ENCODE measurements around the gene NOTCH1.

DNA sequence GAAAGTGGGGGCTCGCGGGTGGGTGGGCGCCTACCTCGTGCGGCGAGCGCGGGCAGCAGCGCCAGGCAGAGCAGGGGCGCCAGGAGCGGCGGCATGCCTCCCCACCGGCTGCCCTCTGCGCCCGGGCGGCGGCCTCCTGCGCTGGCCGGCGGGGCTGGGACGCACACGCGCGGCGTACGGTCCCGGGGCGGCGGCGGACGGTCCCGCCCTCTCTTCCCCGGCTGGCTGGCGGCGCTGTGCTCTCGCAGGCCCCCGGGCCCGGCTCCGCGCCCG, 220 bp downstream of the NOTCH1 start:
- TF ChIP-seq JUN (IDR thresholded peaks at IDR 0.05; ENCODE audit: low read depth, low read length) (no peak), POLR2A (IDR thresholded peaks at IDR 0.05; ENCODE audit: control extremely low read depth in 1 of 2, low read depth in 2 of 2, low read length in 2 of 2) (no peak), CEBPB (IDR thresholded peaks at IDR 0.05; ENCODE audit: low read depth, low read length) (no peak), POLR2AphosphoS5 (IDR thresholded peaks at IDR 0.05; ENCODE audit: low read depth, low read length) (no peak), EGR1 (IDR thresholded peaks at IDR 0.05; ENCODE audit: borderline replicate concordance, low read depth, low read length) (no peak), JUND (IDR thresholded peaks at IDR 0.05; ENCODE audit: low read length) (no peak), BRCA1 (IDR thresholded peaks at IDR 0.05; ENCODE audit: low read depth, low read length) (no peak), GABPA (IDR thresholded peaks at IDR 0.05; ENCODE audit: borderline replicate concordance, insufficient read depth, low read length) (no peak)
- TF ChIP-seq, protein P1, sequence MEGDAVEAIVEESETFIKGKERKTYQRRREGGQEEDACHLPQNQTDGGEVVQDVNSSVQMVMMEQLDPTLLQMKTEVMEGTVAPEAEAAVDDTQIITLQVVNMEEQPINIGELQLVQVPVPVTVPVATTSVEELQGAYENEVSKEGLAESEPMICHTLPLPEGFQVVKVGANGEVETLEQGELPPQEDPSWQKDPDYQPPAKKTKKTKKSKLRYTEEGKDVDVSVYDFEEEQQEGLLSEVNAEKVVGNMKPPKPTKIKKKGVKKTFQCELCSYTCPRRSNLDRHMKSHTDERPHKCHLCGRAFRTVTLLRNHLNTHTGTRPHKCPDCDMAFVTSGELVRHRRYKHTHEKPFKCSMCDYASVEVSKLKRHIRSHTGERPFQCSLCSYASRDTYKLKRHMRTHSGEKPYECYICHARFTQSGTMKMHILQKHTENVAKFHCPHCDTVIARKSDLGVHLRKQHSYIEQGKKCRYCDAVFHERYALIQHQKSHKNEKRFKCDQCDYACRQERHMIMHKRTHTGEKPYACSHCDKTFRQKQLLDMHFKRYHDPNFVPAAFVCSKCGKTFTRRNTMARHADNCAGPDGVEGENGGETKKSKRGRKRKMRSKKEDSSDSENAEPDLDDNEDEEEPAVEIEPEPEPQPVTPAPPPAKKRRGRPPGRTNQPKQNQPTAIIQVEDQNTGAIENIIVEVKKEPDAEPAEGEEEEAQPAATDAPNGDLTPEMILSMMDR (IDR thresholded peaks at IDR 0.05; ENCODE audit: control extremely low read depth in 1 of 3, insufficient read depth in 1 of 3, low read depth in 1 of 3, low read length in 3 of 3): no peak
